MM.1S (cell line): ENCODE measurements around the gene RAB3A.
"Not testable (repeated sequence)": the region's sequence is repeated elsewhere in the genome, so short reads cannot be mapped to it uniquely, and the experiment has no call there.

Source experiments
- DNase-seq: peaks from one replicate; pipeline ENCODE4 v3.0.0-alpha.2; 2015
- H2AFZ ChIP-seq: fragments of 300-600 bp; sonication (generic); 2 replicates; pipeline ENCODE4 v1.6.0; 2016; ENCODE audit warnings: antibody characterized with exemption, low read length
- H3F3A ChIP-seq: fragments of 300-600 bp; sonication (generic); 2 replicates; pipeline ENCODE4 v1.6.1; 2016; ENCODE audit warnings: mild to moderate bottlenecking, antibody characterized with exemption, low read length, moderate library complexity, mixed read lengths; ENCODE audit not compliant: insufficient read depth
- H3K27ac ChIP-seq: fragments of 300-600 bp; sonication (generic); 2 replicates; pipeline ENCODE4 v1.5.1; 2016; ENCODE audit warnings: mild to moderate bottlenecking, low read length
- H3K27me3 ChIP-seq: fragments of 300-600 bp; sonication (generic); replicated peaks from 2 replicates; pipeline ENCODE4 v1.6.0; 2016; ENCODE audit warnings: low read length; ENCODE audit not compliant: insufficient read depth
- H3K36me3 ChIP-seq: fragments of 300-600 bp; sonication (generic); replicated peaks from 2 replicates; pipeline ENCODE4 v1.6.1; 2016; ENCODE audit warnings: mild to moderate bottlenecking, low read length, mixed read lengths; ENCODE audit not compliant: insufficient read depth
- H3K4me1 ChIP-seq: fragments of 300-600 bp; sonication (generic); 2 replicates; pipeline ENCODE4 v1.6.1; 2016; ENCODE audit warnings: low read length, mixed read lengths
- H3K4me2 ChIP-seq: fragments of 300-600 bp; sonication (generic); 2 replicates; pipeline ENCODE4 v1.6.0; 2016; ENCODE audit warnings: low read depth, low read length
- H3K4me3 ChIP-seq: fragments of 300-600 bp; sonication (generic); 2 replicates; pipeline ENCODE4 v1.5.1; 2016; ENCODE audit warnings: low read length, mixed read lengths
- H3K79me2 ChIP-seq: fragments of 300-600 bp; sonication (generic); 2 replicates; pipeline ENCODE4 v1.6.1; 2016; ENCODE audit warnings: mixed run types, low read length, mixed read lengths
- H3K9ac ChIP-seq: fragments of 300-600 bp; sonication (generic); 2 replicates; pipeline ENCODE4 v1.6.1; 2016; ENCODE audit warnings: low read length, mixed read lengths
- H3K9me2 ChIP-seq: fragments of 300-600 bp; sonication (generic); replicated peaks from 2 replicates; pipeline ENCODE4 v1.6.1; 2016; ENCODE audit warnings: mild to moderate bottlenecking, low read length, mixed read lengths; ENCODE audit not compliant: insufficient read depth
- H3K9me3 ChIP-seq: fragments of 300-600 bp; sonication (generic); replicated peaks from 2 replicates; pipeline ENCODE4 v1.6.1; 2016; ENCODE audit warnings: mild to moderate bottlenecking, low read length, mixed read lengths; ENCODE audit not compliant: insufficient read depth
- H4K20me1 ChIP-seq: fragments of 300-600 bp; sonication (generic); 2 replicates; pipeline ENCODE4 v1.6.1; 2016; ENCODE audit warnings: mild to moderate bottlenecking, low read length, moderate library complexity, mixed read lengths; ENCODE audit not compliant: insufficient read depth
- EZH2 ChIP-seq: fragments of 300-600 bp; sonication (generic); optimal IDR thresholded peaks from 2 replicates; pipeline ENCODE3; 2017; ENCODE audit warnings: low read depth, mild to moderate bottlenecking, antibody characterized with exemption, low read length, mixed read lengths
- EZH2phosphoT487 ChIP-seq: fragments of 300-600 bp; sonication (generic); IDR thresholded peaks from 2 replicates; pipeline ENCODE4 v1.6.1; 2018; ENCODE audit warnings: antibody characterized with exemption, low read length
- TF ChIP-seq, protein P1 (sequence below): fragments of 300-600 bp; sonication (generic); IDR thresholded peaks from 2 replicates; pipeline ENCODE4 v1.5.1; 2016; ENCODE audit warnings: antibody characterized with exemption, low read length, mixed read lengths

Gene RAB3A

GRCh38 chr19:18211683-18212082 is 7.8 kb upstream of the RAB3A start:
- H3K27ac ChIP-seq: no peak overlapping the region

GRCh38 chr19:18209912-18210311 is 6.1 kb upstream of the RAB3A start:
- not testable (repeated sequence) for H3K4me2 ChIP-seq, H2AFZ ChIP-seq, H3K4me1 ChIP-seq, H3K4me3 ChIP-seq, H3K9me2 ChIP-seq, H3K9ac ChIP-seq, H3K79me2 ChIP-seq, H3K27ac ChIP-seq, H3K9me3 ChIP-seq, H4K20me1 ChIP-seq, DNase-seq, H3K36me3 ChIP-seq, H3F3A ChIP-seq
- H3K27me3 ChIP-seq: peaks cover 60% of the 10 kb centered on the region

More at GRCh38 chr19:18211683-18212082, 7.8 kb upstream of the RAB3A start:
- H3K4me2 ChIP-seq: no peak overlapping the region
- H3K9ac ChIP-seq: no peak overlapping the region
- no peaks in the 10 kb centered on the region for H3K9me2 ChIP-seq
- TF ChIP-seq EZH2phosphoT487 (no peak), EZH2 (no peak)
- TF ChIP-seq, protein P1, sequence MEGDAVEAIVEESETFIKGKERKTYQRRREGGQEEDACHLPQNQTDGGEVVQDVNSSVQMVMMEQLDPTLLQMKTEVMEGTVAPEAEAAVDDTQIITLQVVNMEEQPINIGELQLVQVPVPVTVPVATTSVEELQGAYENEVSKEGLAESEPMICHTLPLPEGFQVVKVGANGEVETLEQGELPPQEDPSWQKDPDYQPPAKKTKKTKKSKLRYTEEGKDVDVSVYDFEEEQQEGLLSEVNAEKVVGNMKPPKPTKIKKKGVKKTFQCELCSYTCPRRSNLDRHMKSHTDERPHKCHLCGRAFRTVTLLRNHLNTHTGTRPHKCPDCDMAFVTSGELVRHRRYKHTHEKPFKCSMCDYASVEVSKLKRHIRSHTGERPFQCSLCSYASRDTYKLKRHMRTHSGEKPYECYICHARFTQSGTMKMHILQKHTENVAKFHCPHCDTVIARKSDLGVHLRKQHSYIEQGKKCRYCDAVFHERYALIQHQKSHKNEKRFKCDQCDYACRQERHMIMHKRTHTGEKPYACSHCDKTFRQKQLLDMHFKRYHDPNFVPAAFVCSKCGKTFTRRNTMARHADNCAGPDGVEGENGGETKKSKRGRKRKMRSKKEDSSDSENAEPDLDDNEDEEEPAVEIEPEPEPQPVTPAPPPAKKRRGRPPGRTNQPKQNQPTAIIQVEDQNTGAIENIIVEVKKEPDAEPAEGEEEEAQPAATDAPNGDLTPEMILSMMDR: no peak
- H3K4me3 ChIP-seq: no peak overlapping the region
- H3K36me3 ChIP-seq: no peaks in the 10 kb centered on the region
- H3K27me3 ChIP-seq: peaks cover 68% of the 10 kb centered on the region
- DNase-seq: no peak
- H3K4me1 ChIP-seq: no peaks in the 10 kb centered on the region
- no peak overlapping the region for H2AFZ ChIP-seq
- H3K9me3 ChIP-seq: no peaks in the 10 kb centered on the region
- H3F3A ChIP-seq: no peaks in the 10 kb centered on the region
- no peaks in the 10 kb centered on the region for H3K79me2 ChIP-seq
- no peaks in the 10 kb centered on the region for H4K20me1 ChIP-seq

DNA sequence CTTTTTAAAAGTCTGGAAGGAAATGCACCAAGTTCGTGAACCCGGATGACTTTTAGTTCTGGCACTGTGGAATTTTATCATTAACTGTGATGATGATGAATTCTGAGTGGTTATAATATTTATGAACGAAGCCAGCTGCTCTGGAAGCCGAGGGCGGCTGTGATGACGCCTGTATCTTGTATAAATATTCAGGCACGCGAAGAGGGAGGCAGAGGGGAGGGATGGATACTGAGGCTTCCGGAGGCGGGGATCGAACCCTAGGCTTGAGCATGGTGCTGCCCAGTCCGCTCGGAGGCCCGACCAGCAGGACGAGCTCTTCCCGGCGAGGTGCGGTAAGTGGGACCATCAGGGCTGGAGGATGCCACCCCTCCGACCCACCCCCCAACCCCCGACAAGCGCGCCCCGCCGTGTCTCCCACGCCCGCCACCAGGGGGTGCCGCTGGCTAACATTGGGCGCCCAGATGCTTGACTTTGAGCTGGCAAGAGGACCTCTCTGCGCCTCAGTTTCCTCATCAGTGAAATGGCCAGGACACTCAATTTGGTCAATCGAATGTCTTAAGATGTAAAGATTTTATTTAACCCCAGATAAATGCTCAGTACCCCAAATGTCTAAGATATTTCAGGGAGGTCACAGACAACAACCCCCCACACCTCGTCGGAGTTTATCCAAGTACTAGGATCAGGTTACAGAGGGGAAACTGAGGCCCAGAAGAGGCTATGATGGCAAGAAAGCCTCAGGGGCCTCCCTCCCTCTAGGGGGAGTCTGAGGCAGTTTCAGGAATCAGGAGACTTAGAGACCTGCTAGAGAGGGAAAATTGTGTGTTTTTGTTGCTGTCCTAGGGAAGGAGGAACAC is 4.5 kb upstream of the RAB3A start:
- no peak overlapping the region for H2AFZ ChIP-seq
- no peaks in the 10 kb centered on the region for H4K20me1 ChIP-seq
- H3K4me2 ChIP-seq: no peak overlapping the region
- no peak overlapping the region for H3K9ac ChIP-seq
- H3K27me3 ChIP-seq: peaks cover 47% of the 10 kb centered on the region
- H3K79me2 ChIP-seq: peaks cover 2% of the 10 kb centered on the region; the same call in 1 of the 2 replicates
- DNase-seq: peak; percentile 35
- TF ChIP-seq EZH2phosphoT487: no peak
- TF ChIP-seq, protein P1: peak; percentile 62
- no peak overlapping the region for H3K4me3 ChIP-seq
- H3K36me3 ChIP-seq: no peaks in the 10 kb centered on the region
- no peaks in the 10 kb centered on the region for H3K9me2 ChIP-seq
- H3K27ac ChIP-seq: no peak overlapping the region
- H3F3A ChIP-seq: peaks cover 6% of the 10 kb centered on the region
- H3K4me1 ChIP-seq: peaks cover 5% of the 10 kb centered on the region
- H3K9me3 ChIP-seq: no peaks in the 10 kb centered on the region

GRCh38 chr19:18206018-18206417 is 2.2 kb upstream of the RAB3A start:
- H3K4me1 ChIP-seq: peaks cover 11% of the 10 kb centered on the region
- H3K9ac ChIP-seq: no peak overlapping the region
- no peak for TF ChIP-seq EZH2
- peaks cover 29% of the 10 kb centered on the region for H3K27me3 ChIP-seq
- H3K36me3 ChIP-seq: no peaks in the 10 kb centered on the region
- no peak overlapping the region for H3K4me3 ChIP-seq
- H3K27ac ChIP-seq: no peak overlapping the region
- peaks cover 16% of the 10 kb centered on the region for H3K79me2 ChIP-seq
- H3K4me2 ChIP-seq: no peak overlapping the region
- H3K9me3 ChIP-seq: no peaks in the 10 kb centered on the region
- no peak for DNase-seq
- no peaks in the 10 kb centered on the region for H3K9me2 ChIP-seq
- peaks cover 6% of the 10 kb centered on the region for H3F3A ChIP-seq
- no peak overlapping the region for H2AFZ ChIP-seq
- H4K20me1 ChIP-seq: no peaks in the 10 kb centered on the region
